Measurements from ENCODE around the gene PARVG. TPM values are rescaled to one million over a fixed set of nuclear protein-coding genes. Genes with fewer than 3 reads are reported as not detected.

Gene PARVG
- total and polyA plus RNA-seq, 12 donors, result 0.90 to 16.2 (median 2.1) TPM

- Histone ChIP-seq H3K4me3 (no peak overlapping the region), H3K9me3 (no peaks in the 10 kb centered on the region), H3K36me3 (peaks cover 0 to 46% (median 0%) of the 10 kb centered on the region in 9 donors), H3K4me1 (peaks cover 0 to 6% (median 0%) of the 10 kb centered on the region in 9 donors), H3K27ac (no peak overlapping the region), H3K27me3 (peaks cover 0 to 25% (median 6%) of the 10 kb centered on the region in 7 donors)
- intact Hi-C loops (cut with DNase I), result no loop called here
- TF ChIP-seq CTCF (IDR thresholded peaks at IDR 0.05), result no peak
- ATAC-seq, result peak in 7 of 8 donors; percentile 45 to 80 (median 53)
- DNase-seq, result peak; percentile 33 to 37
- WGBS, 2 donors, result 47 to 58% methylated on average over 12 of the region's 12 CpGs
Observed at GRCh38 chr22:44201665-44202064, 20.9 kb downstream of the PARVG start.

GRCh38 chr22:44202261-44202789 lies 21.6 kb downstream of the PARVG start:
- no peak for TF ChIP-seq CTCF (IDR thresholded peaks at IDR 0.05)
- WGBS, 2 donors, result 62 to 66% methylated on average over 11 of the region's 11 CpGs
- Histone ChIP-seq H3K9me3 (no peaks in the 10 kb centered on the region), H3K27me3 (peaks cover 0 to 18% (median 1%) of the 10 kb centered on the region in 7 donors), H3K27ac (no peak overlapping the region), H3K4me1 (peaks cover 0 to 6% (median 0%) of the 10 kb centered on the region in 9 donors), H3K36me3 (peaks cover 0 to 45% (median 0%) of the 10 kb centered on the region in 9 donors), H3K4me3 (no peak overlapping the region)
- no peak for ATAC-seq
- no peak for DNase-seq
- intact Hi-C loops (cut with DNase I), result no loop called here

GRCh38 chr22:44203203-44203602 lies 22.5 kb downstream of the PARVG start:
- intact Hi-C loops (cut with DNase I), result no loop called here
- no peak for TF ChIP-seq CTCF (IDR thresholded peaks at IDR 0.05)
- peaks cover 0 to 18% (median 0%) of the 10 kb centered on the region in 7 donors for H3K27me3 ChIP-seq

GRCh38 chr22:44204739-44205515 lies 24.2 kb downstream of the PARVG start:
- H3K36me3 ChIP-seq, result peaks cover 0 to 29% (median 0%) of the 10 kb centered on the region in 9 donors
- no peak for ATAC-seq
- peaks cover 0 to 12% (median 0%) of the 10 kb centered on the region in 9 donors for H3K4me1 ChIP-seq
- no peak overlapping the region for H3K4me3 ChIP-seq
- no peak overlapping the region for H3K27ac ChIP-seq
- no peak for TF ChIP-seq CTCF (IDR thresholded peaks at IDR 0.05)
- no peak for DNase-seq
- H3K27me3 ChIP-seq, result peaks cover 0 to 17% (median 0%) of the 10 kb centered on the region in 7 donors
- intact Hi-C loops (cut with DNase I), result no loop called here
- H3K9me3 ChIP-seq, result peaks cover 0 to 19% (median 8%) of the 10 kb centered on the region in 11 donors
- WGBS, 2 donors, result 86 to 90% methylated on average over 16 of the region's 16 CpGs

More at GRCh38 chr22:44203203-44203602, 22.5 kb downstream of the PARVG start:
- H3K27ac ChIP-seq, result no peak overlapping the region
- H3K36me3 ChIP-seq, result peaks cover 0 to 40% (median 0%) of the 10 kb centered on the region in 9 donors
- DNase-seq (no peak), ATAC-seq (no peak)
- 48 to 55% methylated on average over 6 of the region's 6 CpGs for WGBS, 2 donors
- H3K4me3 ChIP-seq, result no peak overlapping the region
- H3K4me1 ChIP-seq, result peaks cover 0 to 6% (median 0%) of the 10 kb centered on the region in 9 donors
- H3K9me3 ChIP-seq, result peaks cover 0 to 2% (median 0%) of the 10 kb centered on the region in 11 donors

Measured in heart right ventricle (tissue), 16 donors.